H9 (cell line): ENCODE data around the gene KCNJ15. TPM values are rescaled to one million over a fixed set of nuclear protein-coding genes. Genes with fewer than 3 reads are reported as not detected.

Experiments used
- DNase-seq: peaks from one replicate; pipeline ENCODE4 v3.0.0-alpha.2; 2017
- H2AFZ ChIP-seq: one replicate; pipeline ENCODE4 v1.6.1; 2013; ENCODE audit warnings: mild to moderate bottlenecking, low read length, control low read depth, moderate library complexity
- H2AK5ac ChIP-seq: 2 replicates; pipeline ENCODE4 v1.6.1; 2013; ENCODE audit warnings: low read length, control low read depth, mixed read lengths; ENCODE audit not compliant: insufficient read length
- H2BK120ac ChIP-seq: one replicate; pipeline ENCODE4 v1.6.1; 2013; ENCODE audit warnings: low read depth, mild to moderate bottlenecking, low read length, control low read depth, inconsistent platforms; ENCODE audit not compliant: poor library complexity, severe bottlenecking
- H2BK12ac ChIP-seq: 2 replicates; pipeline ENCODE4 v1.6.1; 2013; ENCODE audit warnings: low read length, control low read depth, mixed read lengths, low read depth; ENCODE audit not compliant: insufficient read length
- H2BK15ac ChIP-seq: 2 replicates; pipeline ENCODE4 v1.6.1; 2013; ENCODE audit warnings: low read depth, low read length, control low read depth
- H2BK20ac ChIP-seq: one replicate; pipeline ENCODE4 v1.6.1; 2013; ENCODE audit warnings: low read depth, mild to moderate bottlenecking, low read length, control low read depth, inconsistent platforms; ENCODE audit not compliant: poor library complexity, severe bottlenecking
- H2BK5ac ChIP-seq: 2 replicates; pipeline ENCODE4 v1.6.1; 2013; ENCODE audit warnings: low read length, control low read depth, mixed read lengths; ENCODE audit not compliant: insufficient read length
- H3K14ac ChIP-seq: 2 replicates; pipeline ENCODE4 v1.6.1; 2013; ENCODE audit warnings: low read length, control low read depth; ENCODE audit not compliant: insufficient read depth
- H3K18ac ChIP-seq: 2 replicates; pipeline ENCODE4 v1.6.1; 2013; ENCODE audit warnings: low read depth, mild to moderate bottlenecking, mixed read lengths, low read length, control low read depth; ENCODE audit not compliant: insufficient read length
- H3K23ac ChIP-seq: 2 replicates; pipeline ENCODE4 v1.6.1; 2013; ENCODE audit warnings: low read length, control low read depth, mixed read lengths, low read depth; ENCODE audit not compliant: insufficient read length
- H3K23me2 ChIP-seq: 2 replicates; pipeline ENCODE4 v1.6.1; 2013; ENCODE audit warnings: low read depth, mild to moderate bottlenecking, mixed read lengths, low read length, control low read depth; ENCODE audit not compliant: insufficient read length, poor library complexity, severe bottlenecking
- H3K27ac ChIP-seq: 2 replicates; pipeline ENCODE4 v1.5.1; 2013; ENCODE audit warnings: low read length, control low read depth, mixed read lengths, low read depth; ENCODE audit not compliant: insufficient read length
- H3K27me3 ChIP-seq: 2 replicates; pipeline ENCODE4 v1.6.1; 2013; ENCODE audit warnings: low read length, control low read depth, inconsistent platforms; ENCODE audit not compliant: insufficient read depth
- H3K4ac ChIP-seq: 2 replicates; pipeline ENCODE4 v1.6.1; 2013; ENCODE audit warnings: low read depth, mild to moderate bottlenecking, control low read depth, inconsistent platforms, low read length, moderate library complexity
- H3K4me1 ChIP-seq: 2 replicates; pipeline ENCODE4 v1.6.1; 2013; ENCODE audit warnings: low read length, control low read depth, inconsistent platforms; ENCODE audit not compliant: insufficient read depth
- H3K4me2 ChIP-seq: 2 replicates; pipeline ENCODE4 v1.6.1; 2013; ENCODE audit warnings: low read length, control low read depth, mixed read lengths; ENCODE audit not compliant: insufficient read length, insufficient read depth
- H3K56ac ChIP-seq: 2 replicates; pipeline ENCODE4 v1.6.1; 2013; ENCODE audit warnings: low read depth, mild to moderate bottlenecking, mixed read lengths, low read length, control low read depth; ENCODE audit not compliant: insufficient read length
- H3K79me1 ChIP-seq: 2 replicates; pipeline ENCODE4 v1.6.1; 2013; ENCODE audit warnings: low read depth, mild to moderate bottlenecking, moderate library complexity, low read length, control low read depth, inconsistent platforms; ENCODE audit not compliant: insufficient read depth, poor library complexity, severe bottlenecking
- H3K79me2 ChIP-seq: 2 replicates; pipeline ENCODE4 v1.6.1; 2013; ENCODE audit warnings: low read length, control low read depth, inconsistent platforms; ENCODE audit not compliant: insufficient read depth
- H3K9ac ChIP-seq: 2 replicates; pipeline ENCODE4 v1.6.1; 2013; ENCODE audit warnings: low read length, control low read depth, mixed read lengths; ENCODE audit not compliant: insufficient read length; ENCODE audit errors: extremely low read depth
- H3K9me3 ChIP-seq: one replicate; pipeline ENCODE4 v1.6.1; 2013; ENCODE audit warnings: low read depth, low read length, inconsistent platforms; ENCODE audit not compliant: control insufficient read depth
- H3T11ph ChIP-seq: one replicate; pipeline ENCODE4 v1.6.1; 2013; ENCODE audit warnings: mild to moderate bottlenecking, low read length, control low read depth, inconsistent platforms
- H4K20me1 ChIP-seq: one replicate; pipeline ENCODE4 v1.6.1; 2013; ENCODE audit not compliant: control insufficient read depth, insufficient read length, insufficient read depth
- H4K5ac ChIP-seq: 2 replicates; pipeline ENCODE4 v1.6.1; 2013; ENCODE audit warnings: low read depth, mild to moderate bottlenecking, mixed read lengths, low read length, control low read depth; ENCODE audit not compliant: insufficient read length
- H4K8ac ChIP-seq: replicated peaks from 2 replicates; pipeline ENCODE4 v1.6.1; 2013; ENCODE audit warnings: low read length, control low read depth, mixed read lengths, low read depth; ENCODE audit not compliant: insufficient read length
- H4K91ac ChIP-seq: 2 replicates; pipeline ENCODE4 v1.6.1; 2013; ENCODE audit warnings: low read depth, mild to moderate bottlenecking, moderate library complexity, mixed read lengths, low read length, control low read depth; ENCODE audit not compliant: insufficient read length
- H3K27ac Mint-ChIP-seq, 3 experiments: 2 replicates in 2 of 3; 3 replicates in 1 of 3; pipeline ENCODE4 v1.8.0; 2020 to 2021; ENCODE audit warnings: mixed read lengths in 3 of 3, mild to moderate bottlenecking in 1 of 3, moderate library complexity in 1 of 3
- H3K27me3 Mint-ChIP-seq: 2 replicates; pipeline ENCODE4 v1.8.0; 2021; ENCODE audit warnings: low read depth, mild to moderate bottlenecking, moderate library complexity, mixed read lengths
- H3K36me3 Mint-ChIP-seq, 3 experiments: 2 replicates in 2 of 3; 3 replicates in 1 of 3; pipeline ENCODE4 v1.8.0; 2020 to 2021; ENCODE audit warnings: low read depth in 3 of 3, mixed read lengths in 3 of 3; ENCODE audit not compliant: insufficient read depth in 1 of 3
- H3K4me1 Mint-ChIP-seq, 2 experiments: 2 replicates each; pipeline ENCODE4 v1.8.0; 2020; ENCODE audit warnings: mixed read lengths in 2 of 2
- H3K4me3 Mint-ChIP-seq, 2 experiments: 2 replicates in 1 of 2; 3 replicates in 1 of 2; pipeline ENCODE4 v1.8.0; 2020 to 2021; ENCODE audit warnings: mild to moderate bottlenecking in 2 of 2, mixed read lengths in 2 of 2, moderate library complexity in 1 of 2
- H3K9me3 Mint-ChIP-seq, 2 experiments: 2 replicates in 1 of 2; 3 replicates in 1 of 2; pipeline ENCODE4 v1.8.0; 2020; ENCODE audit warnings: mild to moderate bottlenecking in 2 of 2, mixed read lengths in 2 of 2, moderate library complexity in 1 of 2
- WGBS: extraction: QIAGEN DNeasy Blood & Tissue Kit; methylation state at CpG from one replicate; pipeline ENCODE4 v1.1.7; 2013; ENCODE audit warnings: missing lambda C conversion rate, low lambda C conversion rate, mixed read lengths; ENCODE audit not compliant: insufficient read length; ENCODE audit errors: extremely low coverage; 5-methylcytosine and 5-hydroxymethylcytosine counted together
- total RNA-seq: library from RNA; stranded (reverse); gene quantifications from 2 replicates; pipeline ENCODE4 v1.2.1, GENCODE V29; 2021
- TF ChIP-seq, protein P1 (sequence below): fragments of 200-600 bp; sonication (generic); conservative IDR thresholded peaks from 3 replicates; pipeline ENCODE4 v1.8.0; 2021; ENCODE audit warnings: antibody characterized with exemption, mild to moderate bottlenecking

The KCNJ15 gene
- total RNA-seq, 1 experiment from 2014 or later = not detected

DNA sequence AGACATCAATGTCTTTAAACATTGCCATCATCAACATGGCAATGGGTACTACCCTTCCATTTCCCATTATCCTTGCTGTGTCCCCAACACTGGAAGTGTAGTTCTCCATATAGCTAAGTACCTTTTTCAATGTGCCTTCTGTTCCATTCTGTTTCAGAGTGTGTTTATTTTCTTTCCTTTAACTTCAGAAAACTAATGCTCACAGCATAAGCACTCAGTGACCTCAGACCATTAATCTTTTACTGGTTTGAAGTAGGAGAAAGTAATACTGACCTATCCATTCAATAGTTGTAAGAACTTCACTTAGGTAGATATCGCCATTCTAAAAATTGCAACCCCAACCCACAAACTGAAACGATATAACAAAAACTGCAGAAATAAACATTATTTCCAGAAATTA is 37.8 kb downstream of the KCNJ15 start:
- Mint-ChIP-seq H3K4me3 (no peak overlapping the region), H3K27me3 (no peaks in the 10 kb centered on the region; the same call in none of the 2 replicates), H3K36me3 (no peaks in the 10 kb centered on the region), H3K27ac (no peak overlapping the region), H3K9me3 (no peaks in the 10 kb centered on the region), H3K4me1 (peaks cover 25 to 28% of the 10 kb centered on the region in 2 experiments)
- Histone ChIP-seq H4K5ac (no peak overlapping the region), H3K27ac (no peak overlapping the region), H3K18ac (no peak overlapping the region), H3K9me3 (no peaks in the 10 kb centered on the region), H2AK5ac (no peak overlapping the region), H4K8ac (no peak overlapping the region), H3T11ph (no peak overlapping the region), H3K56ac (no peak overlapping the region), H2BK120ac (no peak overlapping the region), H3K4me1 (no peaks in the 10 kb centered on the region; the same call in 1 of the 2 replicates), H3K79me2 (no peaks in the 10 kb centered on the region), H3K27me3 (no peaks in the 10 kb centered on the region; the same call in 1 of the 2 replicates), H3K23me2 (no peaks in the 10 kb centered on the region), H2BK20ac (no peak overlapping the region), H2BK15ac (no peak overlapping the region), H4K91ac (no peak overlapping the region), H3K9ac (no peak overlapping the region), H3K4ac (no peak overlapping the region), H3K79me1 (no peaks in the 10 kb centered on the region), H2BK5ac (no peak overlapping the region), H2BK12ac (no peak overlapping the region), H2AFZ (no peak overlapping the region), H3K23ac (no peak overlapping the region), H3K4me2 (no peak overlapping the region), H4K20me1 (no peaks in the 10 kb centered on the region), H3K14ac (no peak overlapping the region)
- DNase-seq = no peak
- no CpG with 5 or more reads among the region's 2 CpGs for WGBS
- TF ChIP-seq, protein P1, sequence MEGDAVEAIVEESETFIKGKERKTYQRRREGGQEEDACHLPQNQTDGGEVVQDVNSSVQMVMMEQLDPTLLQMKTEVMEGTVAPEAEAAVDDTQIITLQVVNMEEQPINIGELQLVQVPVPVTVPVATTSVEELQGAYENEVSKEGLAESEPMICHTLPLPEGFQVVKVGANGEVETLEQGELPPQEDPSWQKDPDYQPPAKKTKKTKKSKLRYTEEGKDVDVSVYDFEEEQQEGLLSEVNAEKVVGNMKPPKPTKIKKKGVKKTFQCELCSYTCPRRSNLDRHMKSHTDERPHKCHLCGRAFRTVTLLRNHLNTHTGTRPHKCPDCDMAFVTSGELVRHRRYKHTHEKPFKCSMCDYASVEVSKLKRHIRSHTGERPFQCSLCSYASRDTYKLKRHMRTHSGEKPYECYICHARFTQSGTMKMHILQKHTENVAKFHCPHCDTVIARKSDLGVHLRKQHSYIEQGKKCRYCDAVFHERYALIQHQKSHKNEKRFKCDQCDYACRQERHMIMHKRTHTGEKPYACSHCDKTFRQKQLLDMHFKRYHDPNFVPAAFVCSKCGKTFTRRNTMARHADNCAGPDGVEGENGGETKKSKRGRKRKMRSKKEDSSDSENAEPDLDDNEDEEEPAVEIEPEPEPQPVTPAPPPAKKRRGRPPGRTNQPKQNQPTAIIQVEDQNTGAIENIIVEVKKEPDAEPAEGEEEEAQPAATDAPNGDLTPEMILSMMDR = no peak
